HG02884 (cell line): Measurements from ENCODE around the gene TEX53.

Source experiments
- ATAC-seq: cut with Tn5 transposase; IDR thresholded peaks from one replicate; pipeline ENCODE4 v1.9.1; 2021; ENCODE audit warnings: mild to moderate bottlenecking, moderate library complexity; ENCODE audit not compliant: unreplicated experiment

The TEX53 gene

GRCh38 chr9:114657705-114658104 is at the start of gene TEX53:
Gene TEX53, minus strand, starts transcription at chr9:114657805. Its CDS starts 31 bp downstream, at chr9:114657774.
- no peak for ATAC-seq

GRCh38 chr9:114706711-114707110 is 49.1 kb upstream of the TEX53 start:
- ATAC-seq, result no peak

- no peak for ATAC-seq
These were observed 44.4 kb upstream of the TEX53 start for GRCh38 chr9:114701988-114702387.

GRCh38 chr9:114697951-114698351 is 40.3 kb upstream of the TEX53 start:
- peak; percentile 30 for ATAC-seq

- ATAC-seq, result peak; percentile 62
These were observed 39.4 kb upstream of the TEX53 start for GRCh38 chr9:114696814-114697544.

GRCh38 chr9:114695948-114696347 is 38.3 kb upstream of the TEX53 start:
- no peak for ATAC-seq

- ATAC-seq, result peak; percentile 36
These were observed 37.2 kb upstream of the TEX53 start for GRCh38 chr9:114694719-114695269.

GRCh38 chr9:114694146-114694545 is 36.5 kb upstream of the TEX53 start:
- no peak for ATAC-seq

- no peak for ATAC-seq
These were observed 35.7 kb upstream of the TEX53 start for GRCh38 chr9:114693248-114693855.

- no peak for ATAC-seq
These were observed 34.3 kb upstream of the TEX53 start for GRCh38 chr9:114691956-114692295.

GRCh38 chr9:114691046-114691955 is 33.7 kb upstream of the TEX53 start:
- ATAC-seq, result peak; percentile 67

GRCh38 chr9:114690308-114690707 is 32.7 kb upstream of the TEX53 start:
- ATAC-seq, result no peak

GRCh38 chr9:114689813-114690212 is 32.2 kb upstream of the TEX53 start:
- no peak for ATAC-seq

GRCh38 chr9:114688909-114689610 is 31.5 kb upstream of the TEX53 start:
- no peak for ATAC-seq

- ATAC-seq, result no peak
These were observed 30.8 kb upstream of the TEX53 start for GRCh38 chr9:114688379-114688778.

- no peak for ATAC-seq
These were observed 29.4 kb upstream of the TEX53 start for GRCh38 chr9:114687034-114687433.

GRCh38 chr9:114685951-114686350 is 28.3 kb upstream of the TEX53 start:
- ATAC-seq, result no peak

- no peak for ATAC-seq
These were observed 26.4 kb upstream of the TEX53 start for GRCh38 chr9:114684036-114684435.

GRCh38 chr9:114682846-114683245 is 25.2 kb upstream of the TEX53 start:
- ATAC-seq, result no peak

- ATAC-seq, result peak; percentile 89
These were observed 24.2 kb upstream of the TEX53 start, which contains the start of gene TEX48 for GRCh38 chr9:114681594-114682332. Gene TEX48, minus strand, starts transcription at chr9:114682192. Its CDS starts 10,469 bp downstream, at chr9:114671723.
